Posterior cingulate gyrus (tissue), 11 donors: ENCODE results near the gene ABCA8.

Experiments used
- DNase-seq, 10 donors: peaks; one replicate each; pipeline versions ENCODE4 v3.0.0 to v3.0.0-alpha.2; 2020 to 2021; ENCODE audit warnings: mixed read lengths in 3 of 10
- intact Hi-C: fragments of 100-400 bp; cut with DNase I; formaldehyde crosslinking; loops from one replicate; pipeline ENCODE4 v1.15.1; 2023

ABCA8 gene

GRCh38 chr17:68871447-68871846, 83.7 kb downstream of the ABCA8 start:
- no peak for DNase-seq
- intact Hi-C loops: no loop called here

DNA sequence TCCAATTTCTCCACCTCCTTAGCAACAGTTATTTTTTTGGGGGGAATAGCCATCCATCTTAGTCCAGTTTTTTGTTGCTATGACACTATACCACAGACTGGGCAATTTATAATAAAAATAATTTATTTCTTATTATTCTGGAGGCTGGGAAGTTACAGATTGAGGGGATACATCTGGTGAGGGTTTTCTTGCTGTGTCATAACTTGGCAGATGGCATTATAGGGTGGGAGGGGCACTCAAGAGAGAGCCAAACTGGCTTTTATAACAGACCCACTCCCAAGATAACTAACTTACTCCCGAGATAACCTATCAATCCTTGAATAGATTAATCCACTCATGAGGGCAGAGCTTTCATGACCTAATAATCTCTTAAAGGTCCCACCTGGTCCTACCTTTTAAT, 84.2 kb downstream of the ABCA8 start:
- intact Hi-C loops: no loop called here
- no peak for DNase-seq

DNA sequence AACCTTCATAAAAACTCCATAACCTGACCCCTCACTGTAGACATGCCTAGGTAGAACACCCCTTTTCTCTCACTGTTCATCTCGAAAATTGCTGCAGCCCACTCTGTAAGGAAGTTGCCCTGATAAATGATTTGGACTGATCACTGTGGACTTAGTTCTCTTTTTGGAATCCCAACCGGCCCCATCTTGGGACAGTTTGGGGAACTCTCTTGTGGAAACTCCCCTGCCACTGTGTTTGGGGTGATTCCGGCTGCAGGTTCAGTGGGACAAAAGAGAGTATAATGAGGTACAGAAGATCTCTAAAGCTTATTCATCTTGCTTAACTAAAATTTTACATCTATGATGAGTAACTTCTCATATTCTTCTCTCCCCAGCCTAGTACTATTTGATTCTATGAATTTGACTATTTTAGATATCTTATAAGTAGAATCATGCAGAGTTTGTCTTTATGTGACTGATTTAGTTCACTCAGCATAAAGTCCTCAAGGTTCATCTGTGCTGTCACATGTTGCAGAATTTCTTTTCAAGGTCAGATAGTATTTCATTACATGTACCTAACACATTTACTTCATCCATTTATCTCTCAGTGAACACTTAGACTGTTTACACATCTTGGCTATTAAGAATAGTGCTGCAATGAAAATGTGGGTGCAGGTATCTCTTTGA, 84.9 kb downstream of the ABCA8 start:
- no peak for DNase-seq
- intact Hi-C loops: no loop called here

- intact Hi-C loops: no loop called here
- DNase-seq: no peak
Measured at GRCh38 chr17:68868708-68869107, 86.5 kb downstream of the ABCA8 start.

DNA sequence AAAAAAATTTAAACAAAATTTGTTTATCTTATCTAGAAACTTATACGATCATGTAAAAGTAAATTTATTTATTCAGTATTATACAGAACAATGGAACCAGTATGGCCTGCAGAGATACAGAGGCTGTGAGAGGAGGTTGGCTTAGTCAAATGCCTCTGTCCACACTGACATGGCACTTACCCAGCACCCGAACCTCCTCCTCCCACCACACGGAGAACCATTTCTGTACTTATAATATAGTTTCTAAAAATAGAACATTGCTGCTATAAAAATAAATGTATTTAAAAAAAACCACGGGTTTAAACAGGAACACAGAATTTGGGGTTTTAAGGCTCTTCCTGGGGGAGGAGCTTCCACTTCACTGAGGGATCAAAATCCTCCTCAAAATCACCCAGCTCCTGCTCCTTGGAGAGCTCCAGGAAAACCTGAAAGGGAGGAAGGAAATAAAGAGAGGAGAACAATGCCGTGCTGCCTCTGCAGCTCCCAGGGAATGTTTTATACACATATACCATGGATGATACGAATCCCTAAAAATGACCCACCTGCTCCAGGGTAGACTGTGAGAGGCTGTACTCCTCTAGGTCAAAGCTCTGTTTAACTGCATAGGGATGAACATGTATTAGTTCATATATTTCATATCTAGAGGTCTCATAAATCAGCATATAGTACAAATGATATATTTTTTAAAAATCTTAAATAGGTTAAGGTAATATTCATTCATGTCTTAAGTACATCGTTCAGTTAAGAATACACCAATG, 87.3 kb downstream of the ABCA8 start:
- intact Hi-C loops: loop anchor here (2.0 kb wide), 1 partner anchor 27 kb away; no protein-coding TSS in a partner anchor
- DNase-seq: no peak

- DNase-seq: no peak
- intact Hi-C loops: no loop called here
Measured at GRCh38 chr17:68865584-68865983, 89.6 kb downstream of the ABCA8 start.

DNA sequence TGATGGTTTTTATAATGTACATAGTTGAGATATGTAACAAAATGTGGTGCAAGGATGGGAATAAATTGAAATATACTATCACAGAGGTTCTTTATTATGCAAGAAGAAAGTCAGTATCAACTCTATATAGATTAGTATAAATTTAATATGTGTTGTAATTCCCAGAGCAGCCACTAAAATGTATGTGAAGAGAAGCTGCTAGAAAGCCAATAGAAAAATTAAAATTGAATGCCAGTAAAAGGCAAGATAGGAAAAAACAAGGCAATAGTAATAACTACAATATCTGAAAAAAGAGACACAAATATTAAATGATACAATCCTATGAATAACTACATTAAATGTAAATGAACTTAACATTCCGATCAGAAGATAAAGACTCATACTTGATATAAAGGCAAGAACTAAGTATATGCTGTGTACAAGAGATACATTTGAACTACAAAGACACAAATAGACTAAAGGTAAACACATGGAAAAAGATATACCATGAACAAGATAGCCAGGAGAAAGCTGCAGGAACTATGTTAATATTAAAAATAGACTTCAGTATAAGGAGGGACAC, 92.0 kb downstream of the ABCA8 start:
- intact Hi-C loops: no loop called here
- DNase-seq: no peak

GRCh38 chr17:68861602-68862001, 93.6 kb downstream of the ABCA8 start:
- intact Hi-C loops: no loop called here
- DNase-seq: no peak

DNA sequence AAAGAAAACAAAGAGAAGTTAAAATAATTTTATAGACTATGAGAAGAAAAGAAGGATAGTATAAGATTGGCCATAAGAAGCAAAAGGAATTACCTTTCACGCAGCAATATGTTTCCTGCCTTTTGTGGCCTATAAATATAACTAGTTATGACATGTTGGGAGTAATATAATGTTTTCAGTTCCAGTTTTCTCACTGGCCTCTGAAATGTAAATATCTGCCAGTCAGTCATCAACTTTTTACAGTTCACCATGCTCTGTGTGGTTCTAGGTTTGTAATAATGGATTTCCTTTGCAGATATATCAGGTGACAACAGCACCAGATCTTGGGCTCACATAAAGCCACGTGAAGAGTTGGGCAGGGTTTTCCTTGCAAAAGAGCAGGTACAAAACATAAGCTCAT, 94.3 kb downstream of the ABCA8 start:
- DNase-seq: no peak
- intact Hi-C loops: no loop called here

GRCh38 chr17:68854452-68854851, 100.7 kb downstream of the ABCA8 start:
- intact Hi-C loops: no loop called here

GRCh38 chr17:68853439-68853838, 101.8 kb downstream of the ABCA8 start:
- no peak for DNase-seq
- intact Hi-C loops: no loop called here

More at GRCh38 chr17:68854452-68854851, 100.7 kb downstream of the ABCA8 start:
- DNase-seq: no peak

DNA sequence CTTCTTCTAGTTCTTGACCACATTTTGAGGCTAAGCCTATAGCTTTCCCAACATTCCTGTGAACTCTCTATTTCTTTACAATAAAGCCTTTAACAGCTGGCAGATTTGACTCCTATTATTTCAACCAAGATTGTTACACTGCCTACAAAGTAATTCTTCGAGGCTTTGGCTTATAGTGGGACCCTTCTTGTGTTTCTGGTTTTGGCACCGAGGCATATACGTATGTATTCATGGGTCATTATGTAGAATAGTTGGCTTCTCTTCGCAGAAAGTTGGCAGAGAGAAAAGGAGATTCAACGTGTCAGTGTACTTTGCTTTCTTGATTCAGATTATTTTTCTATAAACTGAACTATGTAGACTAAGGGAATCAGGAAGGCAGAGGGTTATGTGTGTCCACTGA, 102.2 kb downstream of the ABCA8 start:
- DNase-seq: no peak
- intact Hi-C loops: no loop called here

- intact Hi-C loops: no loop called here
- DNase-seq: no peak
Measured at GRCh38 chr17:68851890-68852289, 103.3 kb downstream of the ABCA8 start.

DNA sequence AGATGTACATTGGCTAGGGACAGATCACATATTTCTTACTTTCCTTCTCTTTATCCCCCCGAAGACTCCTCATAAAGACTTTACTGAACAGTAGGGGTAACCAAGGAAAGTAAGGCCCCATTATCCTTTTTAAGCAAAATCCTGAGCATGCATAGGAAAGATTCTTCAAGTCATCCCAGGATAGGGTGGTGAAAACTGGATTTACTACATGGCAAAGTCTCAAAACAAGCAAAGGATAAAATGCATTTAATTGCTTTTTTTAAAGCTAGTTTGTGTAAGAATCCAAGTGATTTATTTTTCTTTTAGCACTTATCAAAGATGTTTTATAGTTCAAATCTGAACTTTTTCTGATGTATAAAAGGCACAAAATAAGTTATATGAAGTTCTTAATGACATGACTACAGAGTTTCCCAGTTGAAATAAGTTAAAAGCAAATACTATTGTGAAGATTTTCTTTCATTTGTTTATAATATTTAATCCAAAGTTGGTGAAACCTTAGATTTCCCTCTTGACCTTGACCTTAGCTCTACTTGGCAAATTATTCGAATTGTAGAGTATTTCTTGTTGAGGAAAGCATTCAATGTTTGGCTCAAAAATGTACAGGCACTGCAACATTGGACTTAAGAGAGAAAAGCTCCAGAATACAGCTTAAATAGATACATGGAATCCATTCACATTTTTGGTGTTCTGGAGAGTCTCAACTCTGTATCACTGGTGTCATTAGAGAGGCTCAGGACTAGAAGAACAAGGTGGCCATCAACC, 104.3 kb downstream of the ABCA8 start:
- intact Hi-C loops: no loop called here

DNA sequence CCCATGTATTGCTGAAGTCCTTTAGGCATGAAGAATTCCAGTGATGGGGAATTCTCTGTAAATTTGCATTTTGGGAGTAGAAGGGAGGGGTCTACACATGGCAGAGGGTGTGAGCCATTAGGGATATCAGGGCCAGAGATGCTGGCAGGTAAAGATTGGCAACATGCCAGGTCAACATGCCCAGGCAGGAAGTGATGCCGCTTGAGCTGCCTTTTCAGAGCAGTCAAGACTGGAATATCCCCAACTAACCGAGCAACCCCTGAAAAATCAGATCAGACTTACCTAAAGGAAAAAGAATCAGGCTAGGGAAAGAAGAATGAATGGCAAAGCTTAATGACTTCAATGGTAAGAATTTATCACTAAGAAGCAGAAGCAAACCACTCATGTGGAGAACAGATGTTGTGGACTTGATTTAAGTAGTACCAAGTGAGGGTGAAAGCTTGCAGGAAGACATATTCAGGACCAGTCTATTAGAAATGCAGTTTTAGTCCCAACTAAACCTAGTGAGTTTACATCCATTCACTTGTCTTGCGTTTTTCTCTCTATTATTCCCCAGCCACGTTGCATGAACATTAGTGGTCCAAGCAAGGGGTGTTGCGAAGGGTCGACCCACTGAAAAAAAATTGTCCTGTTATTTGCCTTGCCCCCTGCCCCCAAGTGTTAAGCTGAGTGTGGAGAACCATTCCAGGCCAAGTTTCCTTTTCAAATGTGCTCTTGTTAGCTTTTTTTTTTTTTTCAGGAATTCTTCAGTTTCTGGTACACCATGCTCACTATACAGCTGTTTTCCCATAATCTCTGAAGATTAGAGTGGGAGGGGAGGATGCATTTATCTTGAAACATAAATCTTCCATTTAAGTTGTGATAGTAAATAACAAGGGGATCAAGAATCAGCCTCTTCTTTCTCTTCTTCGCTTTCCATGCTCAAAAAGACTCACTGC, 105.2 kb downstream of the ABCA8 start:
- intact Hi-C loops: no loop called here
- DNase-seq: no peak

More for the DNA sequence above, 104.3 kb downstream of the ABCA8 start:
- DNase-seq: no peak

DNA sequence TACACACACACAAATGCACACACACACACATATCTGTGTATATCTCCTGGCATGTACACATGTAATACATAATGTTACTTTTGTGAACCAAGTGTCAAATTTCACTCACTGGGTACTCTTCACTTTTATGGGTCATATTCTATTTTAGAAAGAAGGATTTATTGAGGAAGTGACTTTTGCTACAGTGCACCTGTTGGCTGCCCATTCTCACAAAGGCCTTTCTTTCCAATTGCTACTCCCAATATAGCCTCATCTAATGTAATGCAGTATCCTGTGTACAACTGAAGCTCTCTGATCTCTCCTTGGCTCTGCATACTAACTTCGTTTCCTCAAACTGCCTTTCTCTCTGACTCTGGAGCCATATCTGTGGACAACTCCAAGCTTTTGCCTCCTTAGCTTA, 107.5 kb downstream of the ABCA8 start:
- intact Hi-C loops: no loop called here
- DNase-seq: no peak

DNA sequence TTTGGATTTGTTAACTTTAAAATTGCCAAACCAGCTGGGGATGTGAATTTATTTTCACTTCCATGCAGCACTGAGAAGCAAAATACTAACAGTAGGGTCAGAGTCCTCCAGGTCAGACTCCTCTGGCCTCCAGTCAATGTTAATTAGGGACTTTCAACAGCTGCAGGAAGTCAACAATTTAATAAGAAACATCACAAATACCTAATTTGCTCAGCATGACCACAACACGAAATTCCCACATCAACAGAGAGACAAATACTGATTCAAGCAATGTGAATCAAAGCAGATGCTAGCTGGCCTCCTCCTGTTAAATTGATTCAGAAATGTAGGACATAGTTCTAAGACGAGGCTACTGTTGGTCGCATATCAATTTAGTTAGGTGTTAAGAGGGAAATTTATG, 111.7 kb downstream of the ABCA8 start:
- no peak for DNase-seq
- intact Hi-C loops: no loop called here

GRCh38 chr17:68840073-68840472, 115.1 kb downstream of the ABCA8 start:
- intact Hi-C loops: no loop called here
- DNase-seq: peak in 5 of 10 donors; percentile 16 to 87 (median 60)

DNA sequence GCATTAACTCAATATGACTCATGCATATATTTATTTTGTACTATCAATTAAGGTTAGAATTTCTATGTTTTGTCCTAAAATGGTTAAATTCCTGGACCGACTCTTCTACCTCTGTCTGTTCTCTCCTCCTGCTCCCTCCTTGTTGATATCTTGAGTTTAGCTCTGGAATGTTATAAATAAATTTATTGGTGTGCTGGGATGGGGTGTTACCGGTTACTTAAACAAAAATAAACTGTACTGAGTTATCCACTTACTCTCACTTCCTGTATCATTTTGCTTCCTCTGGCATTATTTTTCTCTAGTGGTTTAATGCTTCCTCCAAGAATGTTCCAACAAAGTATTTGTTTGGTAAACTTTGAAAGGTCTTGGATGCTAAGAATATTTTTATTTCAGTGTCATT, 120.1 kb downstream of the ABCA8 start:
- intact Hi-C loops: no loop called here

DNA sequence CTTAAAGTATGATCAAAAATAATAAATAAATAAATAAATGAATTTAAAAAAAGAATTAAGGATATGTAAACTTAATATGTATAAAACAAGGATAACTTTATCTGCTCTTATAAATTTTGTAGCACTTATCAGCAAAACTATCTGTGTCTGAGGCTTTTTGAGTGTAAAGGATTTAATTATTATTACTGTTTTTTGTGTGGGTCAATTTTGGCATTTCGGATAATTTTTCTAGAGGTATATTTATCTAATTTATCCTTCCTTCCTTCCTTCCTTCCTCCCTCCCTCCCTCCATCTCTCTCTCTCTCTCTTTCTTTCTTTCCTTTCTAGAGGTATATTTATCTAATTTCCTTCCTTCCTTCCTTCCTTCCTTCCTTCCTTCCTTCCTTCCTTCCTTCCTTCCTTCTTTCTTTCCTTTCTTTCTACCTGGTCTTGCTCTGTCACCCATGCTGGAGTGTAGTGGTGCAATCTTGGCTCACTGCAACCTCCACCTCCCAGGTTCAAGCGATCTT, 120.8 kb downstream of the ABCA8 start:
- intact Hi-C loops: no loop called here
- DNase-seq: no peak

More for the DNA sequence above, 120.1 kb downstream of the ABCA8 start:
- no peak for DNase-seq
